IMR-90 (cell line): ENCODE results near the gene BANP. TPM values are rescaled to one million over a fixed set of nuclear protein-coding genes. Genes with fewer than 3 reads are reported as not detected.

Experiments
- ATAC-seq: fragments of 200-7000 bp; cut with Tn5 transposase; 2 replicates; pipeline ENCODE4 v1.9.1; 2020; ENCODE audit warnings: low read depth, mild to moderate bottlenecking, moderate library complexity
- BruUV-seq: library from RNA; stranded (reverse); fragments of 400-500 nt; replicated peaks from 2 replicates; lab custom pipeline; 2021; lab: Mats Ljungman, UMichigan
- CTCF ChIA-PET: fragments of 300-600 bp; formaldehyde crosslinking; extraction: SDS; loops from one replicate; lab custom pipeline; 2021; ENCODE audit warnings: antibody characterized with exemption; lab: Yijun Ruan, JAX
- POLR2A ChIA-PET: fragments of 300-600 bp; sonication (Branson Sonifier 250); formaldehyde crosslinking; loops from one replicate; lab custom pipeline; 2022; ENCODE audit warnings: antibody characterized with exemption; ENCODE audit not compliant: unreplicated experiment; lab: Charles Lee
- DNase-seq: peaks from one replicate; pipeline ENCODE4 v3.0.0; 2013
- H2AFZ ChIP-seq: replicated peaks from 2 replicates; pipeline ENCODE3; 2013; ENCODE audit warnings: low read length, mild to moderate bottlenecking; ENCODE audit not compliant: poor library complexity
- H2AK5ac ChIP-seq: 2 replicates; pipeline ENCODE4 v1.6.1; 2013; ENCODE audit warnings: low read depth, low read length, inconsistent platforms
- H2AK9ac ChIP-seq: replicated peaks from 2 replicates; pipeline ENCODE3; 2013; ENCODE audit warnings: mild to moderate bottlenecking, low read depth, low read length, moderate library complexity; ENCODE audit not compliant: poor library complexity
- H2BK120ac ChIP-seq: 2 replicates; pipeline ENCODE4 v1.6.1; 2013; ENCODE audit warnings: low read depth, low read length, inconsistent platforms
- H2BK15ac ChIP-seq: 3 replicates; pipeline ENCODE4 v1.6.1; 2013; ENCODE audit warnings: low read depth, low read length, inconsistent platforms
- H2BK20ac ChIP-seq: 2 replicates; pipeline ENCODE4 v1.6.1; 2013; ENCODE audit warnings: low read depth, mild to moderate bottlenecking, inconsistent platforms, low read length, moderate library complexity
- H2BK5ac ChIP-seq: 2 replicates; pipeline ENCODE4 v1.6.1; 2013; ENCODE audit warnings: mild to moderate bottlenecking, low read depth, low read length, inconsistent platforms; ENCODE audit not compliant: poor library complexity, severe bottlenecking
- H3K14ac ChIP-seq: replicated peaks from 2 replicates; pipeline ENCODE4 v1.6.1; 2013; ENCODE audit warnings: low read depth, low read length, inconsistent platforms
- H3K18ac ChIP-seq: 2 replicates; pipeline ENCODE4 v1.6.1; 2013; ENCODE audit warnings: low read depth, low read length, control low read depth
- H3K23ac ChIP-seq: 2 replicates; pipeline ENCODE4 v1.6.1; 2013; ENCODE audit warnings: low read depth, low read length, inconsistent platforms
- H3K27ac ChIP-seq: 2 replicates; pipeline ENCODE4 v1.5.1; 2013; ENCODE audit warnings: mild to moderate bottlenecking, control low read depth, low read length; ENCODE audit not compliant: insufficient read depth
- H3K27me3 ChIP-seq: 2 replicates; pipeline ENCODE4 v1.6.1; 2013; ENCODE audit warnings: low read length; ENCODE audit not compliant: control insufficient read depth, insufficient read depth
- H3K36me3 ChIP-seq: 2 replicates; pipeline ENCODE4 v1.6.1; 2013; ENCODE audit warnings: low read length, mixed read lengths; ENCODE audit not compliant: control insufficient read depth, insufficient read depth
- H3K4ac ChIP-seq: 2 replicates; pipeline ENCODE4 v1.6.1; 2013; ENCODE audit warnings: low read depth, low read length, inconsistent platforms
- H3K4me1 ChIP-seq: 2 replicates; pipeline ENCODE4 v1.6.1; 2013; ENCODE audit warnings: low read length, mixed read lengths; ENCODE audit not compliant: control insufficient read depth, insufficient read depth
- H3K4me2 ChIP-seq: 2 replicates; pipeline ENCODE4 v1.6.1; 2013; ENCODE audit warnings: low read depth, mild to moderate bottlenecking, control low read depth, low read length, moderate library complexity
- H3K4me3 ChIP-seq: 2 replicates; pipeline ENCODE4 v1.5.1; 2013; ENCODE audit warnings: low read depth, mild to moderate bottlenecking, control low read depth, low read length, moderate library complexity; ENCODE audit not compliant: insufficient read depth
- H3K56ac ChIP-seq: 2 replicates; pipeline ENCODE4 v1.6.1; 2013; ENCODE audit warnings: low read length, inconsistent platforms; ENCODE audit not compliant: insufficient read depth; ENCODE audit errors: extremely low read depth
- H3K79me1 ChIP-seq, 2 experiments: 2 replicates each; pipeline ENCODE4 v1.6.1; 2013; ENCODE audit warnings: low read length in 2 of 2, inconsistent platforms in 1 of 2, low read depth in 1 of 2
- H3K9ac ChIP-seq: 2 replicates; pipeline ENCODE4 v1.6.1; 2013; ENCODE audit warnings: low read depth, low read length, control low read depth
- H3K9me1 ChIP-seq: 2 replicates; pipeline ENCODE4 v1.6.1; 2013; ENCODE audit warnings: low read length, inconsistent platforms; ENCODE audit not compliant: insufficient read depth
- H3K9me3 ChIP-seq: 2 replicates; pipeline ENCODE4 v1.6.1; 2013; ENCODE audit warnings: low read length; ENCODE audit not compliant: control insufficient read depth, insufficient read depth
- H4K20me1 ChIP-seq: 2 replicates; pipeline ENCODE4 v1.6.1; 2013; ENCODE audit warnings: low read length, inconsistent platforms; ENCODE audit not compliant: insufficient read depth
- H4K5ac ChIP-seq: 2 replicates; pipeline ENCODE4 v1.6.1; 2013; ENCODE audit warnings: mild to moderate bottlenecking, low read depth, low read length, control low read depth
- H4K8ac ChIP-seq, 2 experiments: 2 replicates each; pipeline ENCODE4 v1.6.1; 2013; ENCODE audit warnings: low read depth in 2 of 2, low read length in 2 of 2, control low read depth in 1 of 2, inconsistent platforms in 1 of 2
- H4K91ac ChIP-seq: 2 replicates; pipeline ENCODE4 v1.6.1; 2013; ENCODE audit warnings: low read depth, low read length, inconsistent platforms; ENCODE audit not compliant: insufficient read depth
- CEBPB ChIP-seq: IDR thresholded peaks from 2 replicates; pipeline ENCODE4 v1.6.1; 2012; ENCODE audit warnings: low read depth, low read length, improper control_type of control experiment
- CTCF ChIP-seq: conservative IDR thresholded peaks from 2 replicates; pipeline ENCODE4 v1.5.1; 2012; ENCODE audit warnings: mild to moderate bottlenecking, low read depth, low read length, improper control_type of control experiment
- NFE2L2 ChIP-seq: fragments of 150-350 bp; IDR thresholded peaks from 2 replicates; pipeline ENCODE4 v1.6.1; 2016; ENCODE audit warnings: low read depth, mild to moderate bottlenecking, low read length
- POLR2A ChIP-seq: IDR thresholded peaks from 2 replicates; pipeline ENCODE4 v1.6.1; 2012; ENCODE audit warnings: mild to moderate bottlenecking, low read depth, low read length
- RAD21 ChIP-seq: IDR thresholded peaks from 2 replicates; pipeline ENCODE4 v1.6.1; 2012; ENCODE audit warnings: low read length, improper control_type of control experiment
- RFX5 ChIP-seq: IDR thresholded peaks from 2 replicates; pipeline ENCODE4 v1.8.0; 2012; ENCODE audit warnings: low read depth, mild to moderate bottlenecking, low read length, moderate library complexity
- SMC3 ChIP-seq: fragments of 150-350 bp; IDR thresholded peaks from 2 replicates; pipeline ENCODE4 v1.6.1; 2016; ENCODE audit warnings: low read depth, mild to moderate bottlenecking, antibody characterized with exemption, low read length, moderate library complexity
- WGBS, 2 experiments: methylation state at CpG; one replicate each; pipeline versions ENCODE4 v1.1.5 to v1.1.7; 2013; ENCODE audit warnings: missing lambda C conversion rate in 2 of 2; ENCODE audit not compliant: insufficient read length in 1 of 2; ENCODE audit errors: extremely low coverage in 2 of 2; 5-methylcytosine and 5-hydroxymethylcytosine counted together
- dilution Hi-C: fragments of 300-500 bp; cut with HindIII; formaldehyde crosslinking; loops from one replicate; pipeline ENCODE4 v1.14.3; 2018; ENCODE audit warnings: low sequenced_read_pairs; ENCODE audit not compliant: unreplicated experiment
- in situ Hi-C: fragments of 300-500 bp; cut with MboI; formaldehyde crosslinking; loops from 3 replicates; pipeline ENCODE4 v1.14.3; 2019; ENCODE audit warnings: low sequenced_read_pairs, inconsistent platforms, mixed read lengths
- intact Hi-C: fragments of 100-400 bp; cut with micrococcal nuclease; formaldehyde crosslinking; loops from 2 replicates; pipeline ENCODE4 v1.10.0; 2022
- polyA plus RNA-seq, 3 experiments: library from polyadenylated mRNA; depleted of rRNA; stranded (reverse); fragments of >200 nt; gene quantifications; 2 replicates each; pipeline ENCODE4 v1.2.3, GENCODE V29; 2012; ENCODE audit warnings: low replicate concordance in 1 of 3
- total RNA-seq: library from RNA; depleted of rRNA; stranded (reverse); fragments of >200 nt; gene quantifications from 2 replicates; pipeline ENCODE4 v1.2.3, GENCODE V29; 2012

Gene BANP
- total and polyA plus RNA-seq, 2 of the 4 experiments (the other 2 are of a cell fraction) = 17.4 to 17.9 TPM

- CTCF ChIA-PET = no interaction called here
- BruUV-seq = no TSS peak
- POLR2A ChIA-PET = no interaction called here
- Histone ChIP-seq H2BK5ac (no peak overlapping the region), H3K9ac (no peak overlapping the region), H3K18ac (no peak overlapping the region), H3K14ac (no peak overlapping the region), H2BK120ac (no peak overlapping the region), H4K91ac (no peak overlapping the region), H4K8ac (no peak overlapping the region), H3K23ac (no peak overlapping the region), H3K36me3 (peaks cover 19% of the 10 kb centered on the region), H2AK9ac (no peak overlapping the region), H3K9me1 (no peaks in the 10 kb centered on the region; the same call in 1 of the 2 replicates), H3K9me3 (no peaks in the 10 kb centered on the region), H2AFZ (no peak overlapping the region), H3K56ac (no peak overlapping the region), H3K27ac (no peak overlapping the region), H4K20me1 (no peaks in the 10 kb centered on the region), H3K4ac (no peak overlapping the region), H3K27me3 (no peaks in the 10 kb centered on the region), H2BK20ac (no peak overlapping the region), H3K4me1 (peaks cover 2% of the 10 kb centered on the region; the same call in 1 of the 2 replicates), H3K79me1 (peaks cover 0 to 8% of the 10 kb centered on the region in 2 experiments; a peak in 1 of 4 replicates), H4K5ac (no peak overlapping the region), H3K4me2 (no peak overlapping the region), H3K4me3 (no peak overlapping the region), H2BK15ac (no peak overlapping the region), H2AK5ac (no peak overlapping the region)
- dilution Hi-C loops (no loop called here), in situ Hi-C loops (no loop called here), intact Hi-C loops (no loop called here)
- 23% methylated on average over 4 of the region's 15 CpGs; no CpG with 5 or more reads in 1 of the 2 experiments for WGBS, 2 experiments
- TF ChIP-seq SMC3 (no peak), CEBPB (no peak), RFX5 (no peak), NFE2L2 (no peak), RAD21 (no peak), CTCF (no peak), POLR2A (no peak)
- DNase-seq = no peak
- ATAC-seq = no peak
Measured at GRCh38 chr16:88048985-88049384, 97.8 kb downstream of the BANP start.
